Neural progenitor cell (in vitro differentiated cells): Measurements from ENCODE around the gene STOML1.

Experiments used
- CTCF ChIP-seq: fragments of 200-600 bp; sonication (generic); IDR thresholded peaks from 2 replicates; pipeline ENCODE4 v1.5.1; 2017; ENCODE audit warnings: antibody characterized with exemption, mild to moderate bottlenecking
- EZH2 ChIP-seq: fragments of 200-600 bp; sonication (generic); IDR thresholded peaks from 2 replicates; pipeline ENCODE4 v1.6.1; 2017; ENCODE audit warnings: antibody characterized with exemption, mild to moderate bottlenecking, moderate library complexity
- EZH2phosphoT487 ChIP-seq: fragments of 200-600 bp; sonication (generic); IDR thresholded peaks from 2 replicates; pipeline ENCODE4 v1.6.1; 2017; ENCODE audit warnings: antibody characterized with exemption

- no peak for TF ChIP-seq CTCF
- no peak for TF ChIP-seq EZH2
- TF ChIP-seq EZH2phosphoT487 = no peak
These were observed 39.8 kb downstream of the STOML1 start for GRCh38 chr15:73952171-73952912.
